DND-41 (cell line): Measurements from ENCODE around the gene TNRC6A.

Source experiments
- CTCF ChIP-seq: IDR thresholded peaks from 2 replicates; pipeline ENCODE4 v1.5.1; 2012; ENCODE audit warnings: borderline replicate concordance, low read length, moderate library complexity, mild to moderate bottlenecking; ENCODE audit not compliant: poor library complexity, severe bottlenecking; ENCODE audit errors: extremely low read depth
- EZH2 ChIP-seq: IDR thresholded peaks from 3 replicates; pipeline ENCODE4 v1.6.1; 2012; ENCODE audit warnings: borderline replicate concordance, low read depth, mild to moderate bottlenecking, moderate library complexity, low read length, inconsistent platforms; ENCODE audit not compliant: severe bottlenecking

GRCh38 chr16:24713379-24713778 lies 16.1 kb upstream of the TNRC6A start:
- no peak for TF ChIP-seq CTCF
- no peak for TF ChIP-seq EZH2
